Measurements from ENCODE around the gene CENPO.

DNA sequence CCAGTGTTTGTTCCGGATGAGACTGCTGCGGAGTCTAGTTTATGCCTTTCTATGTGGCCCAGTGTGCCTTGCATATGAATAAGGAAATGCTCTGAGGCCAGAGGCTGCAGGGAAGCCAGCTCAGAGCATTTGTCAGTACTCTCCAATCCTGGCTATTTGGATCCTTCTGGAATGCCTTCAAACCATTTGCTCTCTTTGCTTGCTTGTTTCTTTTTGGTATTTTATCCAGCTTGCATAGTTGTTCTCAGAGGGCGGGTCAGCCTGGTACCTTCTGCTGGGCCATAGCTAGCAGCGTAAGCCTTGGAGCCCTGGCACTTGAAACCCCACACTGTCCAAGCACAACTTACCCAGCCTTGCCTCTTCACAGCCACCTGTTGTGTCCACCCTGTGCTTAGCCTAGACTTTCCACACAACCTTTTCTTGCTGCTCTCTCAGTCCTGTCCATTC is 20.5 kb downstream of the CENPO start:
- no peak for TF ChIP-seq CTCF (IDR thresholded peaks at IDR 0.05)
- TF ChIP-seq POLR2A (IDR thresholded peaks at IDR 0.05), result no peak
